ENCODE measurements around the gene PRICKLE1.

PRICKLE1 gene

DNA sequence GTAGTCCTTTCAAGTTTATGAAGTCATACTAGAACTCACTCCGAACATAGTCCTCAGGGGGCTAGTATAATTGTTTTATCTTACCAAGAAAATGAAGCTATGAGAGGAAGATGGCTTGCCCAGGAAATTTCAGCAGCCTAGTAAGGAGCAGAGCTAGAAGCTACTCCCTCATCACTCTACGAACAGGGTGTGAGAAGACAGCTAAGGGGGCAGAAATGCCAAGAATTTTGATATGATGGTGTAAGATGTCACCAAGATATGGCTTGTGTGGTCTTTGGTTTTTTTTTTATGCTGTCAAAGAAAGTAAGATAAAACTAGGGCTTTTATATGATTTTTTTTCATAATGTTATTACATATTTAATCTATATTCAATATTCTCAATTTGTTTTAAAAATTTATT lies 47.6 kb downstream of the PRICKLE1 start:
- TF ChIP-seq, protein P1, sequence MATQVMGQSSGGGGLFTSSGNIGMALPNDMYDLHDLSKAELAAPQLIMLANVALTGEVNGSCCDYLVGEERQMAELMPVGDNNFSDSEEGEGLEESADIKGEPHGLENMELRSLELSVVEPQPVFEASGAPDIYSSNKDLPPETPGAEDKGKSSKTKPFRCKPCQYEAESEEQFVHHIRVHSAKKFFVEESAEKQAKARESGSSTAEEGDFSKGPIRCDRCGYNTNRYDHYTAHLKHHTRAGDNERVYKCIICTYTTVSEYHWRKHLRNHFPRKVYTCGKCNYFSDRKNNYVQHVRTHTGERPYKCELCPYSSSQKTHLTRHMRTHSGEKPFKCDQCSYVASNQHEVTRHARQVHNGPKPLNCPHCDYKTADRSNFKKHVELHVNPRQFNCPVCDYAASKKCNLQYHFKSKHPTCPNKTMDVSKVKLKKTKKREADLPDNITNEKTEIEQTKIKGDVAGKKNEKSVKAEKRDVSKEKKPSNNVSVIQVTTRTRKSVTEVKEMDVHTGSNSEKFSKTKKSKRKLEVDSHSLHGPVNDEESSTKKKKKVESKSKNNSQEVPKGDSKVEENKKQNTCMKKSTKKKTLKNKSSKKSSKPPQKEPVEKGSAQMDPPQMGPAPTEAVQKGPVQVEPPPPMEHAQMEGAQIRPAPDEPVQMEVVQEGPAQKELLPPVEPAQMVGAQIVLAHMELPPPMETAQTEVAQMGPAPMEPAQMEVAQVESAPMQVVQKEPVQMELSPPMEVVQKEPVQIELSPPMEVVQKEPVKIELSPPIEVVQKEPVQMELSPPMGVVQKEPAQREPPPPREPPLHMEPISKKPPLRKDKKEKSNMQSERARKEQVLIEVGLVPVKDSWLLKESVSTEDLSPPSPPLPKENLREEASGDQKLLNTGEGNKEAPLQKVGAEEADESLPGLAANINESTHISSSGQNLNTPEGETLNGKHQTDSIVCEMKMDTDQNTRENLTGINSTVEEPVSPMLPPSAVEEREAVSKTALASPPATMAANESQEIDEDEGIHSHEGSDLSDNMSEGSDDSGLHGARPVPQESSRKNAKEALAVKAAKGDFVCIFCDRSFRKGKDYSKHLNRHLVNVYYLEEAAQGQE (IDR thresholded peaks at IDR 0.05; ENCODE audit: insufficient read depth in 1 of 2, low read depth in 2 of 2, low read length in 2 of 2) = no peak
- TF ChIP-seq SIN3A (IDR thresholded peaks at IDR 0.05; ENCODE audit: borderline replicate concordance, insufficient read depth, low read length) = no peak
- TF ChIP-seq TAF1 (IDR thresholded peaks at IDR 0.05; ENCODE audit: borderline replicate concordance, insufficient read depth, low read length) = no peak
- TF ChIP-seq FOXP2 (optimal IDR thresholded peaks at IDR 0.05; ENCODE audit: borderline replicate concordance, extremely low read depth, extremely low read length, insufficient read depth) = no peak

GRCh38 chr12:42539696-42540095 lies 49.9 kb downstream of the PRICKLE1 start:
- TF ChIP-seq TAF1 (IDR thresholded peaks at IDR 0.05; ENCODE audit: borderline replicate concordance, insufficient read depth, low read length) = no peak
- TF ChIP-seq FOXP2 (optimal IDR thresholded peaks at IDR 0.05; ENCODE audit: borderline replicate concordance, extremely low read depth, extremely low read length, insufficient read depth) = no peak
- TF ChIP-seq, protein P1 (IDR thresholded peaks at IDR 0.05; ENCODE audit: insufficient read depth in 1 of 2, low read depth in 2 of 2, low read length in 2 of 2) = no peak
- TF ChIP-seq POLR2AphosphoS5 (IDR thresholded peaks at IDR 0.05; ENCODE audit: low read depth, low read length) = no peak
- no peak for TF ChIP-seq SIN3A (IDR thresholded peaks at IDR 0.05; ENCODE audit: borderline replicate concordance, insufficient read depth, low read length)

DNA sequence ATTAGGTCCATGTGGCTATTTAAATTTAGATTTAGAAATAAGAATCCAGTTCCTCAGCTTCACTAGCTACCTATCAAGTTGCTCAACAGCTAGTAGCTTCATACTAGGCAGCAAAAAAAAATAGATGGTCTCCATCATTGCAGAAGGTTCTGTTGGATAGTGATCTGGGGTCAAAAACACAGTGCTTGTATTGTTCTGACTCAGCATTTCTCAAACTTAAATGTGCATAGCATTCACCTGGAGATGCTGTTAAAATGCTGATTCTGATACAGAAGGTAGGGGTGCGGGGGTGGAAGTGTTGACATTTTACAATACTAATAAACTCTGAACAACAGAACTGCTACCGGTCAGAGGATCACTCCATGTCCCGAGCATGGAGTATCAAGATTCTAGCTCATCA lies 51.3 kb downstream of the PRICKLE1 start:
- no peak for TF ChIP-seq FOXP2 (optimal IDR thresholded peaks at IDR 0.05; ENCODE audit: borderline replicate concordance, extremely low read depth, extremely low read length, insufficient read depth)
- TF ChIP-seq POLR2AphosphoS5 (IDR thresholded peaks at IDR 0.05; ENCODE audit: low read depth, low read length) = no peak
- no peak for TF ChIP-seq TAF1 (IDR thresholded peaks at IDR 0.05; ENCODE audit: borderline replicate concordance, insufficient read depth, low read length)
- TF ChIP-seq SIN3A (IDR thresholded peaks at IDR 0.05; ENCODE audit: borderline replicate concordance, insufficient read depth, low read length) = no peak
- TF ChIP-seq, protein P1 (IDR thresholded peaks at IDR 0.05; ENCODE audit: insufficient read depth in 1 of 2, low read depth in 2 of 2, low read length in 2 of 2) = no peak

GRCh38 chr12:42534184-42534838 lies 55.2 kb downstream of the PRICKLE1 start:
- TF ChIP-seq FOXP2 (optimal IDR thresholded peaks at IDR 0.05; ENCODE audit: borderline replicate concordance, extremely low read depth, extremely low read length, insufficient read depth) = no peak
- TF ChIP-seq, protein P1 (IDR thresholded peaks at IDR 0.05; ENCODE audit: insufficient read depth in 1 of 2, low read depth in 2 of 2, low read length in 2 of 2) = no peak
- no peak for TF ChIP-seq TAF1 (IDR thresholded peaks at IDR 0.05; ENCODE audit: borderline replicate concordance, insufficient read depth, low read length)
- TF ChIP-seq SIN3A (IDR thresholded peaks at IDR 0.05; ENCODE audit: borderline replicate concordance, insufficient read depth, low read length) = no peak
- no peak for TF ChIP-seq POLR2AphosphoS5 (IDR thresholded peaks at IDR 0.05; ENCODE audit: low read depth, low read length)
